Nephron (organoid): ENCODE data around the gene SHLD1.
"Not testable (repeated sequence)": the region's sequence is repeated elsewhere in the genome, so short reads cannot be mapped to it uniquely, and the experiment has no call there.

ENCODE experiments used
- H3K27ac Mint-ChIP-seq, 3 experiments: 2 replicates each; pipeline ENCODE4 v1.8.0; 2020; ENCODE audit warnings: mixed read lengths in 3 of 3, mild to moderate bottlenecking in 2 of 3, moderate library complexity in 1 of 3
- H3K27me3 Mint-ChIP-seq: 2 replicates; pipeline ENCODE4 v1.8.0; 2021; ENCODE audit warnings: low read depth, mild to moderate bottlenecking, moderate library complexity, mixed read lengths
- H3K36me3 Mint-ChIP-seq: 2 replicates; pipeline ENCODE4 v1.8.0; 2020; ENCODE audit warnings: low read depth, mixed read lengths
- H3K4me1 Mint-ChIP-seq: 2 replicates; pipeline ENCODE4 v1.8.0; 2020; ENCODE audit warnings: mixed read lengths
- H3K4me3 Mint-ChIP-seq, 3 experiments: 2 replicates each; pipeline ENCODE4 v1.8.0; 2020; ENCODE audit warnings: mild to moderate bottlenecking in 3 of 3, mixed read lengths in 3 of 3, moderate library complexity in 2 of 3
- H3K9me3 Mint-ChIP-seq: 2 replicates; pipeline ENCODE4 v1.8.0; 2020; ENCODE audit warnings: mixed read lengths
- TF ChIP-seq, protein P1 (sequence below), 3 experiments: fragments of 200-600 bp; sonication (generic); IDR thresholded peaks; one replicate each; pipeline ENCODE4 v1.5.0; 2021; ENCODE audit warnings: antibody characterized with exemption in 3 of 3; ENCODE audit not compliant: unreplicated experiment in 3 of 3

Gene SHLD1

DNA sequence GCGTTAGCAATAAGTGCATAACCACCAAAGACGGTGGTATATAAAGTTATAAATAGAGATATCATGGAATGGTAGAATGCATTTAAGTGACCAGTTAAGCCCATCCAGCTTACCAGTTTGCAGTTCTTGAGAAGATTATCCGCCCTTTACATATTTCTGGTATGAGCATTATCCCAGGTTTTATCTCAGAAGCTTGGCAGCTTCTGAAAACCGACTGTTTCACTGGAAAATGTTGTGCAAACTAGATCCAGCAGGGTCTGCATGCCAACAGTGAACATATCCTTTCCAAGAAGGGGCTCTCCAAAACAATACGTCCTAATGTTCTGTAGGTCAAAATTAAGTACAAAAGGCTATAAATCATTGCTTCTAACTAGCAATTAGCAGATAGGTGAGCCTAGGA is 29.5 kb upstream of the SHLD1 start:
- H3K4me1 Mint-ChIP-seq, result no peaks in the 10 kb centered on the region
- no peak overlapping the region for H3K27ac Mint-ChIP-seq
- no peaks in the 10 kb centered on the region for H3K36me3 Mint-ChIP-seq
- no peak overlapping the region for H3K4me3 Mint-ChIP-seq
- peaks cover 3% of the 10 kb centered on the region for H3K27me3 Mint-ChIP-seq
- TF ChIP-seq, protein P1, sequence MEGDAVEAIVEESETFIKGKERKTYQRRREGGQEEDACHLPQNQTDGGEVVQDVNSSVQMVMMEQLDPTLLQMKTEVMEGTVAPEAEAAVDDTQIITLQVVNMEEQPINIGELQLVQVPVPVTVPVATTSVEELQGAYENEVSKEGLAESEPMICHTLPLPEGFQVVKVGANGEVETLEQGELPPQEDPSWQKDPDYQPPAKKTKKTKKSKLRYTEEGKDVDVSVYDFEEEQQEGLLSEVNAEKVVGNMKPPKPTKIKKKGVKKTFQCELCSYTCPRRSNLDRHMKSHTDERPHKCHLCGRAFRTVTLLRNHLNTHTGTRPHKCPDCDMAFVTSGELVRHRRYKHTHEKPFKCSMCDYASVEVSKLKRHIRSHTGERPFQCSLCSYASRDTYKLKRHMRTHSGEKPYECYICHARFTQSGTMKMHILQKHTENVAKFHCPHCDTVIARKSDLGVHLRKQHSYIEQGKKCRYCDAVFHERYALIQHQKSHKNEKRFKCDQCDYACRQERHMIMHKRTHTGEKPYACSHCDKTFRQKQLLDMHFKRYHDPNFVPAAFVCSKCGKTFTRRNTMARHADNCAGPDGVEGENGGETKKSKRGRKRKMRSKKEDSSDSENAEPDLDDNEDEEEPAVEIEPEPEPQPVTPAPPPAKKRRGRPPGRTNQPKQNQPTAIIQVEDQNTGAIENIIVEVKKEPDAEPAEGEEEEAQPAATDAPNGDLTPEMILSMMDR (IDR thresholded peaks at IDR 0.05; ENCODE audit: unreplicated experiment in 3 of 3), result no peak
- H3K9me3 Mint-ChIP-seq, result no peaks in the 10 kb centered on the region

DNA sequence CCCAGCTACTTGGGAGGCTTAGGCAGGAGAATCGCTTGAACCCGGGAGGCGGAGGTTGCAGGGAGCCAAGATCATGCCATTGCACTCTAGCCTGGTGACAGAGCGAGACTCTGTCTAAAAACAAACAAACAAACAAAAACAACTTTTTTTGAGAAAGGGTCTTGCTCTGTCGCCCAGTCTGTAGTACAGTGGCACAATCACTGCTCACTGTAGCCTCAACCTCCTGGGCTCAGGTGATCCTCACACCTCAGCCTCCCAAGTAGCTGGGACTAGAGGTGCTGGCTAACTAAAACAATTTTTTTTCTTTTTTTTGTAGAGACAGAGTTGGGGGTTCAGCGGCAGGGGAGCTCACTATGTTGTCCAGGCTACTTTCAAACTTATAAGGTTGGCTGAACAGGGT is 28.8 kb upstream of the SHLD1 start:
- not testable (repeated sequence) for H3K4me1 Mint-ChIP-seq, H3K9me3 Mint-ChIP-seq, H3K27ac Mint-ChIP-seq, H3K36me3 Mint-ChIP-seq, H3K27me3 Mint-ChIP-seq, H3K4me3 Mint-ChIP-seq

DNA sequence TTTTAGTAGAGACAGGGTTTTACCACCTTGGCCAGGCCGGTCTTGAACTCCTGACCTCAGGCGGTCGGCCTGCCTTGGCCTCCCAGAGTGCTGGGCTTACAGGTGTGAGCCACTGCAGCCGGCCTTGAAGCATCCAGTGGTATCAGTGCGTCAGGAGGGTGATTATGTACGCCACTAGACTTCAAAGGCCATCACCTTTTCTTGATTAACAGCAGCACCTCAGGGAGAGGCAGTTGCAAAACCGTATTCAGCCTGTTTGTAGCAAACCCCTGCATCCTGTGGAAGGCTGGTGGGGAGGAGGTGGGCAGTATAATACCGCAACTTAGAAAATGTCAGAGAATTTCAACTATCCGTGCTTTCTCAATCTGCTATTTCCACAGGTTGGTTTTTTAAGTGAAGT is 27.3 kb upstream of the SHLD1 start:
- TF ChIP-seq, protein P1 (IDR thresholded peaks at IDR 0.05; ENCODE audit: unreplicated experiment in 3 of 3), result no peak
- Mint-ChIP-seq H3K9me3 (peaks cover 7% of the 10 kb centered on the region), H3K27me3 (peaks cover 5% of the 10 kb centered on the region), H3K27ac (no peak overlapping the region), H3K4me3 (no peak overlapping the region), H3K36me3 (no peaks in the 10 kb centered on the region), H3K4me1 (no peaks in the 10 kb centered on the region)

DNA sequence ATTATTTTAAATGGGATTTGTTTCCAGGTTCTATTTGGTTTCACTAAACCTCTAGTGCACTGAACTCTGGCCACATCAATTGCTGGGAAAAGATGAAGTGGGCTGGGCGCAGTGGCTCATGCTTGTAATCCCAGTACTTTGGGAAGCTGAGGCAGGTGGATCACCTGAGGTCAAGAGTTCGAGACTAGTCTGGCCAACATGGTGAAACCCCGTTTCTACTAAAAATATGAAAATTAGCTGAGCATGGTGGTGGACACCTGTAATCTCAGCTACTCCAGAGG is 25.1 kb upstream of the SHLD1 start:
- H3K4me3 Mint-ChIP-seq, H3K27ac Mint-ChIP-seq, H3K36me3 Mint-ChIP-seq, H3K4me1 Mint-ChIP-seq, H3K9me3 Mint-ChIP-seq, H3K27me3 Mint-ChIP-seq: not testable (repeated sequence)

DNA sequence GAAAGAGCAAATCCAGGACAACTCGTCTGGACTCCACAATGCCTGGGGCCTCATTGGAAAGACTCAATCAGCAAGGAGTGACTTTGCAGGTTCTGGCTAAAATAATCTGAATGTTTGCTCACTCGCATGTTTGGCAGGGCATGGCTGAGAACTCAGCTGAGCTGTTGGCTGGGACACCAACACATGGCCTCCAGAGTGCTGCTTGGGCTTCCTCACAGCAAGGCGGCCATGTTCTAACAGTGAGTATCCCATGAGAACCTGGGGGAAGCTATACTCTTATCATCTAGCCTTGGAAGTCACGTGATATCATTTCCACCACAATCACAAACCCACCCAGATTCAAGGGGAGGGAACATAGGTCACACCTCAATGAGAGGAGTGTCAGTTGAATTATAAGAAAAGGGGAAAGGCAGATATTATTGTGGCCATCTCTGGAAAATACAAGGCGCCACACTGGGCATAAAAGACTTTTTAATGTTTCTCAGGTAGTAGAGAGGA is 23.1 kb upstream of the SHLD1 start:
- no peak overlapping the region for H3K4me3 Mint-ChIP-seq
- H3K27ac Mint-ChIP-seq, result no peak overlapping the region
- no peaks in the 10 kb centered on the region for H3K36me3 Mint-ChIP-seq
- H3K9me3 Mint-ChIP-seq, result peaks cover 7% of the 10 kb centered on the region
- peaks cover 3% of the 10 kb centered on the region for H3K27me3 Mint-ChIP-seq
- TF ChIP-seq, protein P1 (IDR thresholded peaks at IDR 0.05; ENCODE audit: unreplicated experiment in 3 of 3), result no peak
- peaks cover 11% of the 10 kb centered on the region for H3K4me1 Mint-ChIP-seq

DNA sequence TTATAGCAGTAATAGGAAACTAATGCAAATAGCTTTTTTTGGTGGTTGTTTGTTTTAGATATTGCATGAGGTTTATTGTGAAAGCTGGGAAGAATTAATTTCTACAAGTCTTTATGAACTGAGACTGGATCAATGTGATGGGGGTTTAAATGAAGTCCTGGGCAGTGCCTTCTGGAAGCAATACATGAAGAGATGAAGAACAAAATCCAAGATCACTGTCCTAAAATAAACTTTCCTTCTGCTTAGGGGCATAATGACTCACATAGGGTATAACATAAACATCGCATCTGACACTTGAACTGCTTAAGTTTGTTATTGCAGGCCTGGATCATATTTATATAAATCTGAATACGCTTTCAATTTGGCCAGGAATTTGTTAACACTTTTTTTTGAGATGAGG is 20.9 kb upstream of the SHLD1 start:
- Mint-ChIP-seq H3K27ac (no peak overlapping the region), H3K27me3 (peaks cover 3% of the 10 kb centered on the region), H3K9me3 (peaks cover 7% of the 10 kb centered on the region), H3K4me3 (no peak overlapping the region), H3K36me3 (no peaks in the 10 kb centered on the region), H3K4me1 (peaks cover 16% of the 10 kb centered on the region)
- TF ChIP-seq, protein P1 (IDR thresholded peaks at IDR 0.05; ENCODE audit: unreplicated experiment in 3 of 3), result no peak

DNA sequence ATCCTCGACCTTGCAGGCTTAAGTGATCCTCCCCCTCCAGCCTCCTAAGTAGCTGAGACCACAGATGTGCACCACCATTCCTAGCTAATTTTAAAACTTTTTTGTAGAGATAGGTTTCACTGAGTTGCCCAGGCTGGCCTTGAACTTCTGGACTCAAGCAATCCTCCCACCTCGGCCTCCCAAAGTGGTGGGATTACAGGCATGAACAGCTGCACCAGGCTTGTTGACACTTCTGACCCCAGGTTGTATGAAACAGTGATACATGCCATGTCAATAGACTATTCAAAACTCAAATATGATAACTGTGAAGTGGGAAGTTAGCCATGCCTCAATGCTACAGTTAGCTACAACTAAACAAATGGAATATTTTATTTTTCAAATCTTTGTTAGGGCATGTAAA is 20.1 kb upstream of the SHLD1 start:
- peaks cover 7% of the 10 kb centered on the region for H3K9me3 Mint-ChIP-seq
- H3K27me3 Mint-ChIP-seq, result peaks cover 3% of the 10 kb centered on the region
- H3K4me3 Mint-ChIP-seq, result no peak overlapping the region
- peaks cover 19% of the 10 kb centered on the region for H3K4me1 Mint-ChIP-seq
- no peak overlapping the region for H3K27ac Mint-ChIP-seq
- H3K36me3 Mint-ChIP-seq, result no peaks in the 10 kb centered on the region
- TF ChIP-seq, protein P1 (IDR thresholded peaks at IDR 0.05; ENCODE audit: unreplicated experiment in 3 of 3), result no peak
